Subcutaneous abdominal adipose tissue (tissue), 5 donors: Measurements from ENCODE around the gene GON4L.
"Not testable (repeated sequence)": the region's sequence is repeated elsewhere in the genome, so short reads cannot be mapped to it uniquely, and the experiment has no call there.

Source experiments
- H3K27ac ChIP-seq: one replicate; pipeline ENCODE4 v1.7.0; 2013; ENCODE audit warnings: low read depth, mild to moderate bottlenecking, inconsistent platforms, low read length, moderate library complexity
- H3K27me3 ChIP-seq, 5 donors: one replicate each; pipeline ENCODE4 v1.7.0; 2013; ENCODE audit warnings: low read length in 5 of 5, inconsistent platforms in 1 of 5; ENCODE audit not compliant: control insufficient read depth in 5 of 5, insufficient read depth in 4 of 5
- H3K36me3 ChIP-seq, 5 donors: one replicate each; pipeline ENCODE4 v1.7.0; 2013; ENCODE audit warnings: low read length in 5 of 5; ENCODE audit not compliant: control insufficient read depth in 5 of 5, insufficient read depth in 5 of 5
- H3K4me1 ChIP-seq, 5 donors: one replicate each; pipeline ENCODE4 v1.7.0; 2013; ENCODE audit warnings: low read length in 5 of 5, mild to moderate bottlenecking in 3 of 5, moderate library complexity in 1 of 5; ENCODE audit not compliant: control insufficient read depth in 5 of 5, insufficient read depth in 5 of 5
- H3K4me3 ChIP-seq, 5 donors: one replicate each; pipeline ENCODE4 v1.7.0; 2013; ENCODE audit warnings: low read length in 5 of 5, low read depth in 1 of 5
- H3K9ac ChIP-seq, 5 donors: one replicate each; pipeline ENCODE4 v1.7.0; 2013; ENCODE audit warnings: low read length in 5 of 5, mild to moderate bottlenecking in 4 of 5, moderate library complexity in 3 of 5
- H3K9me3 ChIP-seq, 5 donors: one replicate each; pipeline ENCODE4 v1.7.0; 2013; ENCODE audit warnings: low read length in 5 of 5; ENCODE audit not compliant: control insufficient read depth in 5 of 5
- donor health status: healthy.
- donor health status: healthy.
- donor health status: healthy.
- donor health status: healthy.
- donor health status: healthy.

Gene GON4L

DNA sequence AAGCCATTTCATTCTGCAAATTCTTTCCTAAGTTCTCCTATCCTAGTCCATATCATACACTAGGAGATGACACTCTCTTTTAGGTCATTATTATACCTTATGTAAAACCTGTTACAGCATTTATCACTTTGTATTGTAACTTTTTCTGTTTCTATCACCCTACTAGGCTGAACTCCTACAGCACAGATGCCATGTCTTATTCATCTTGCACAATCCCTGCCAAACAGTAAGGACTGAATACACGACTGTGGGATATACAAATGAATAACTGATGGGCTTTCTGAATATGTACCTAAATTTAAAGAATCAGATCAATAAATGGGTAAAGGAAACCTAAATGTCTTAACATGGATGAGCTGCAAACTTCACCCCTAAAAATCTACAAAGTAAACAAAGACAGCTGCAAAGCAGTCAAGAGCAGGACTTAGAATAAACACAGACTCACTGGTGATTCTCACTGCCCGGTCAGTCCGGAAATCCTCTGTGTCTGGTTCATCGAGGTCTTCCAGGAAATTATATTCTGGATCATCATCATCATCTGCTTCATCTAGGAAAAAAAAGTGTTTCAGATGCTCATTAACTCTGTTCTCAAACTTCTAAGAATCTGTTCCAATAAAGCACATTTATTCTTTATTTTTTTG, 62.3 kb downstream of the GON4L start:
- Histone ChIP-seq H3K27ac (no peak overlapping the region), H3K9me3 (no peaks in the 10 kb centered on the region), H3K27me3 (no peaks in the 10 kb centered on the region), H3K9ac (no peak overlapping the region), H3K4me1 (no peaks in the 10 kb centered on the region), H3K4me3 (no peak overlapping the region), H3K36me3 (peaks cover 19 to 57% (median 36%) of the 10 kb centered on the region in 5 donors)

DNA sequence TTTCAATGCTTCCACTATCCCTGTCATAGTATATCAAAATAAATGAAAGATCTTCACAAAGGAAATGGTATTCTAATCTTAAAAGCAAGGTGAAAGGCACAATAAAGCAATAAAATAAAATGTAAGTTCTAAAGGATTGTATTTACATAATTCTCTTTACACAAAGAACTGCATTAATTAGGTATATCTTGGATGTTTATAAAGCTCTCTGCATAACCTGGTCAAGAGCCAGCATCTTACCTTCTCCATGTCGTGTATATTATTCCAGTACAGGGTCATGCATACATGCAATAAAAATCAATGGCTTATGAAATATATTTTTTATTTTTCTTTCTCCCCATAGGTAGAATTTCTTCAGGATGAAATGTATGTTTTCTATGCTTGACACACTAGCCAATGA, 63.8 kb downstream of the GON4L start:
- Histone ChIP-seq H3K36me3 (peaks cover 17 to 50% (median 32%) of the 10 kb centered on the region in 5 donors), H3K27ac (no peak overlapping the region), H3K4me3 (no peak overlapping the region), H3K9ac (no peak overlapping the region), H3K4me1 (no peaks in the 10 kb centered on the region), H3K9me3 (no peaks in the 10 kb centered on the region), H3K27me3 (no peaks in the 10 kb centered on the region)

DNA sequence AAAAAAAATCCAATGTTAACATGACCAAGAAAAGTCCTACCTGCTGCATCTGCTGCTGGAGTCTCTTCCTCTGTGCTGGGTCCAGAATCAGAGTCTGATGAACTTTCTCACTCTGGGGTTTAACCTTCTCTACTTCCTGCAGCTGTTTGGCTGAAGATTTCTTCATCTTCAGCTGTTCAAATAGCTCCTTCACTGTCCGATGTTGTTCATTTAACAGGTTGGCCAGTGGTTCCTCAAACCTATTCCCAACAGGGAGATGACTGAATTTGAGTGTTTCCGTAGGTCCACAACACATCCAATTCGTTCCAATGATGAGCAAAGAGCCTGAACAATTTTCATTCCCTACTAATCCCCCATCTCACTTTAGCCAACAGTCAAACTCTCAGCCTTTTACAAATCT, 79.4 kb downstream of the GON4L start:
- H3K27ac ChIP-seq, result no peak overlapping the region
- H3K36me3 ChIP-seq, result peaks cover 27 to 57% (median 51%) of the 10 kb centered on the region in 5 donors
- no peak overlapping the region for H3K4me3 ChIP-seq
- no peak overlapping the region for H3K9ac ChIP-seq
- no peaks in the 10 kb centered on the region for H3K27me3 ChIP-seq
- no peaks in the 10 kb centered on the region for H3K9me3 ChIP-seq
- no peaks in the 10 kb centered on the region for H3K4me1 ChIP-seq

DNA sequence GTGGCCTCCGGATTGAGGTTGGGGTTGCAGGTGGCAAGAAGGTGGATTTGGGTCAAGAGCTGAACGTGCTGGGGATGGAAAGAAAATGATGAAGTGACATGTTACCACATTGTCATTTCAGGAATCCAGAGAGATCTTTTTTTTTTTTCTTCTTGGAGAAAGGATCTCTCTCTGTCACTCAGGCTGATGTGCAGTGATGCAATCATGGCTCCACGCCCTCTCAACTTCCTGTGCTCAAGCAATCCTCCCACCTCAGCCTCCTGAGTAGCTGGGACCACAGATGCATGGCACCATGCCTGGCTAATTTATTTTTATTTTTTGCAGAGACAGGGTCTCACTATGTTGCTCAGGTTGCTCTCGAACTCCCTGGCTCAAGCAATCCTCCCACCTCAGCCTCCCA, 80.6 kb downstream of the GON4L start:
- Histone ChIP-seq H3K9me3 (no peaks in the 10 kb centered on the region), H3K4me3 (no peak overlapping the region), H3K4me1 (no peaks in the 10 kb centered on the region), H3K9ac (no peak overlapping the region), H3K36me3 (peaks cover 23 to 68% (median 57%) of the 10 kb centered on the region in 5 donors), H3K27ac (no peak overlapping the region), H3K27me3 (no peaks in the 10 kb centered on the region)

DNA sequence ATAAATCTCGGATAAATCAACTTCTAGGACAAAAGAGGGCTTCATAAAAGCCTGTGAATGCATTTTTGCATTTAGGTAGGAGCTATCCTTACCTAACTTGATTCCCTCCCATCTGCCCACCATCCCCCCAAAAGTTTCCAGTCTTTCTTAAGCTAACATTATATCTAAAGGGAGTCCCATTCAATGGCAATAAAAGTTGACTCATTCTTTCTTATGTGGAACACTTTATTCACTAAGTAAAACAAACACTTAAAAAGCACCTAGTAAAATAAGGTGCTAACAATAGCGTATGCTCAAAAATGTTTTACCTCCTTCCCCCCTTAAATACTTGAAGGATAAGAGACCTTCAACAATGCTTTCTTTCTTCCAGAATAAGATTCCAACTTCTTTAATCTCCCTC, 83.8 kb downstream of the GON4L start:
- no peaks in the 10 kb centered on the region for H3K4me1 ChIP-seq
- H3K9me3 ChIP-seq, result no peaks in the 10 kb centered on the region
- H3K27me3 ChIP-seq, result no peaks in the 10 kb centered on the region
- peaks cover 36 to 91% (median 76%) of the 10 kb centered on the region in 5 donors for H3K36me3 ChIP-seq
- no peak overlapping the region for H3K4me3 ChIP-seq
- no peak overlapping the region for H3K9ac ChIP-seq
- no peak overlapping the region for H3K27ac ChIP-seq

DNA sequence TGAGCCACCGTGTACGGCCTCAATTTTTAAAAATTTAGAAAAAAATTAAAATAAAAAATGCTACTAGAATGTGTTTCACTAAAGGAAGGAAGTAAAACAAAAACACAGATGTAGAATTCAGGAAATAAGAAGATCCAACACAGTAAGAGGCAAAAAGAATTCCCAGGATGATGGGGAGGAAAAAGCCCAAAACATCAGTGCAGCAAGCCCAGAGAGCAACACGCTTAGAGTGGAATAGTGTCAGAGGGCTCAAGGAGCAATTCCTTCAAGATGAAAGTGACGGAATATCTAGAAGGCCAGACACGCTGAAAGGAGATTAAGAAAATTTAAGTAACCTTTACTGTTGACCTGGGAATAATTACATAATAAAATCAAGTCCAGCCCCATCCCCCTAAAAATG, 87.8 kb downstream of the GON4L start:
- Histone ChIP-seq H3K4me3 (no peak overlapping the region), H3K9me3 (no peaks in the 10 kb centered on the region), H3K27ac (no peak overlapping the region), H3K9ac (no peak overlapping the region), H3K36me3 (peaks cover 36 to 95% (median 74%) of the 10 kb centered on the region in 5 donors), H3K4me1 (no peaks in the 10 kb centered on the region), H3K27me3 (no peaks in the 10 kb centered on the region)

DNA sequence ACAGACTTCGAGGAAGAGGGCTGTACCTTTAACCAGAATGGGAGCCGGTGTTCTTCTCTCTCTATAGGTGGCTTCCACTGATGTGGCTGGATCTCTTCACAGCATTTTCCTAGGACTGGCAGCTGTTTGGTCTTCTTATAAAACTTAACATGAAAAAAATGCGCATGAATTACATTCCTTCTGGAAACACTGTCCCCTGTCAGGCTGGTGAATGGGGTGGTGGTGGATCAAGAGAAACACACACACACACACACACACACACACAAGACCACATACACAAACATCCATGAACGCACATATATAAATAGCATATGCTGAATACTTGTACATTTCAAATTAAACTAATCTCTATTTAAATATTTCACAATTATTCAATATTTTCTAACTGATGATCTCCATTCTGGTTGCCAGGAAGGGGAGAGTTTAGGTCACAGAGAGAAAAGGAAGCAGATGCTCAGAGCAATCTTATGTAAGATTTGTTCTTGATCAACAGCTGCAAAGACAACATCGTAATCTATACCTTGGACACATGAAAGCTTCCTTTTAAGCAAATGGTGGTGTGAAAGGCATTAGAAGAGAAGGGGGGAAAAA, 89.5 kb downstream of the GON4L start:
- H3K27ac ChIP-seq, result not testable (repeated sequence)

DNA sequence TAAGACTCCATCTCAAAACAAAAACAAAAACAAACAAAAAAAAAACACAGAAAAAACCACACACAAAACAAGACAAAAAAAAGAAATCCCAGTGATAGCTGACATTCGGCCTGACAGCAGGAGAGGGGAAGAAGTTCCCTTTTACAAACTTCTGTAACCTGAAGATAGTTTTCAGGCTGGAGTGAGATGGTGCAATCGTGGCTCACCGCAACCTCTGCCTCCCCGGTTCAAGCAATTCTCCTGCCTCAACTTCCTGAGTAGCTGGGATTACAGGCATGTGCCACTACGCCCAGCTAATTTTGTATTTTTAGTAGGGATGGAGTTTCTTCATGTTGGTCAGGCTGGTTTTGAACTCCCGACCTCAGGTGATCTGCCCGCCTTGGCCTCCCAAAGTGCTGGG, 93.0 kb downstream of the GON4L start:
- not testable (repeated sequence) for H3K4me3 ChIP-seq, H3K27ac ChIP-seq, H3K27me3 ChIP-seq, H3K4me1 ChIP-seq, H3K9me3 ChIP-seq, H3K9ac ChIP-seq
- H3K36me3 ChIP-seq, result peaks cover 28 to 83% (median 62%) of the 10 kb centered on the region in 5 donors

More for the DNA sequence above, 89.5 kb downstream of the GON4L start:
- H3K9ac ChIP-seq, H3K4me1 ChIP-seq, H3K27me3 ChIP-seq, H3K4me3 ChIP-seq, H3K9me3 ChIP-seq: not testable (repeated sequence)
- peaks cover 26 to 87% (median 69%) of the 10 kb centered on the region in 5 donors for H3K36me3 ChIP-seq

DNA sequence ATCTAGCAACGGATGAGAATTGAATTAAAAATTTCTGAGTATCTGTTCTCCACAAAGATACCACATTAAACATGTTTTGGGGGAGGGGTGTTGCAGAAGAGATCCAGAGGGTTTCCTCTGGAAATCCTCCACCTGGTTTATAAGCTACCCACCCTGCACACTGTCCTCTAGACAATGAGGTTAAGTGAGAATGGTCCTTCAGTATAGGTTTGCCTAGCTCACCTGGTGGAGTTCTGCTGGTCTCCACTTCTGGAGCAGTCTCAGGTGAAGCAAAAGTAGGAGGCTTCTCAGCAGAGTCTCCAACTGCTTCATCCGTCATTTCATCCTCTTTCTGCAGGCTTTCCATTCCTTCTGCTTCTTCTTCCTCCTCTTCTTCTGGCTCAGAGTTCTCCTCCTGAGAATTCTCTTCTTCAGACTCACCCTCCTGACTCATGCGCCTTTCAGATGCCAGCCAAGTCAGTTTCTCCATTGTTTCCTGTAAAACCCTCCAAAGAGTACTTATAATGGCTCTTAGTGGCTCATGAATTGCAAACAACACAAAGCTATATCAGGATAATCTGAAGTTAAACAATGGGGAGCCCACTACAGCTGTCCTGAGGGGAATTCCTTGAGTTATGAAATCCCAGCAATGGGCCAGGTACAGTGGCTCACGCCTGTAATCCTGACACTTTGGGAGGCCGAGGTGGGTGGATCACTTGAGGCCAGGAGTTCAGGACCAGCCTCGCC, 93.8 kb downstream of the GON4L start:
- peaks cover 26 to 85% (median 65%) of the 10 kb centered on the region in 5 donors for H3K36me3 ChIP-seq
- not testable (repeated sequence) for H3K9me3 ChIP-seq, H3K27me3 ChIP-seq, H3K4me3 ChIP-seq, H3K9ac ChIP-seq, H3K27ac ChIP-seq, H3K4me1 ChIP-seq

DNA sequence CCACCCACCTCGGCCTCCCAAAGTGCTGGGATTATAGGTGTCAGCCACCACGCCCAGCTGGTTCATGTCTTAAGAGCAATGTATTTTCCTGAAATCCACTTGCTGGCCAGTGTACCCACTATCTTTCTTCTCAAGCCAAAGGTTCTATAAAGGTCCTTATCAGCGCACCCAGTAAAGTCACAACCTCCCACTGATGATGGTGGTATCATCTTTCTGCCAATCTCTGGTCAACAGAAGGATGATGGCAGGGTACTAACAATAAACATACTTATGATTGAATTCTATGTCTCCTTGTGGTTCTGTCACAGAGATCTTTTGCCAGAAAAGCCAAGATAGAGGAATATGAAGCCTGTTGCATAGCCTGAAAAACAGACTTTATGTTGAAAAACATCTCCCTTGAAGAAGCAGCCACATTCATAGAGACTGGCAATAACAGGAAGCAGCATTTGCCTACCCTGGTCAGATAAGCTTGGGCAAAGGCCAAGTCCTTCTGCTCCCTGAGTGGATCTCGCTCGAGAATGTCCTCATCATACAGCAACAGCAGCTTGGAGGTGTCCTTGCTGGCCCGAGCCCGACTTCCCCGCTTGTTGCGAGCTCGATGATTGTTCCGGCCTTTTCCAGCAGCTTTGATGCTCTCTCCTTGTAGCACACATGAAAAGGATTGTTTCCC, 95.1 kb downstream of the GON4L start:
- Histone ChIP-seq H3K9me3 (no peaks in the 10 kb centered on the region), H3K27ac (no peak overlapping the region), H3K27me3 (no peaks in the 10 kb centered on the region), H3K36me3 (peaks cover 19 to 83% (median 68%) of the 10 kb centered on the region in 5 donors), H3K4me1 (no peaks in the 10 kb centered on the region), H3K9ac (no peak overlapping the region), H3K4me3 (no peak overlapping the region)
